Measurements from ENCODE around the gene TIGAR.

- TF ChIP-seq CTCF (IDR thresholded peaks at IDR 0.05) (no peak), EZH2 (IDR thresholded peaks at IDR 0.05; ENCODE audit: borderline replicate concordance, insufficient read depth, low read depth, low read length, poor library complexity, severe bottlenecking) (no peak)
Measured at GRCh38 chr12:4274396-4275015, 46.5 kb upstream of the TIGAR start.
